ENCODE measurements around the gene RDH16.
"Not testable (repeated sequence)": the region's sequence is repeated elsewhere in the genome, so short reads cannot be mapped to it uniquely, and the experiment has no call there.

RDH16 gene

GRCh38 chr12:56927281-56927680, 30.1 kb downstream of the RDH16 start (continued):
- TF ChIP-seq CSDC2 (CRISPR knock-in tag; IDR thresholded peaks at IDR 0.05): no peak
- TF ChIP-seq ISL1 (CRISPR knock-in tag; IDR thresholded peaks at IDR 0.05): no peak
- TF ChIP-seq SNAI2 (CRISPR knock-in tag; IDR thresholded peaks at IDR 0.05): no peak
- TF ChIP-seq BACH2 (CRISPR knock-in tag; IDR thresholded peaks at IDR 0.05; ENCODE audit: borderline replicate concordance): no peak
- no peak for TF ChIP-seq TOX (CRISPR knock-in tag; IDR thresholded peaks at IDR 0.05; ENCODE audit: borderline replicate concordance)
- no peak for TF ChIP-seq ZFP3 (CRISPR knock-in tag; IDR thresholded peaks at IDR 0.05)

DNA sequence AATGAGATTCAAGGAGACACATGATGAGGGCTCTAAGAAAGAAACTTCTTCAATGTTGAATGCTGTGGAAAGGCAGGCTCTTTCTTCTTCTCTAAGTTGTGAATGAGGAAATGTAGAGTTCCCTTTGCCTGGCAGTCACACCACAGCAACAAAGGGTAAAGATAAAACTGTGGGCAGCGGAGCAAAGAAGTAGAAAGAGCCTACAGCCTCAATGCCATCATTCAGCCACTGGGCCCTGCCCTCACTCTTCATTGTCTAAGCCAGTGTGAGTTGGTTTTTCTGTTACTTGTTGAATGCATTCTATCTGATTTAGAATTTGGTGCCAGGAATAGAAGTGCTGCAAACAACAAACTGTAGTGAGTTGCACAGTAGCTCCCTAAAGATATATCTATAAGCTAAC, 35.4 kb downstream of the RDH16 start:
- no peak for ATAC-seq
- no peak for TF ChIP-seq ZC3H10 (CRISPR knock-in tag; IDR thresholded peaks at IDR 0.05)
- TF ChIP-seq, protein P1, sequence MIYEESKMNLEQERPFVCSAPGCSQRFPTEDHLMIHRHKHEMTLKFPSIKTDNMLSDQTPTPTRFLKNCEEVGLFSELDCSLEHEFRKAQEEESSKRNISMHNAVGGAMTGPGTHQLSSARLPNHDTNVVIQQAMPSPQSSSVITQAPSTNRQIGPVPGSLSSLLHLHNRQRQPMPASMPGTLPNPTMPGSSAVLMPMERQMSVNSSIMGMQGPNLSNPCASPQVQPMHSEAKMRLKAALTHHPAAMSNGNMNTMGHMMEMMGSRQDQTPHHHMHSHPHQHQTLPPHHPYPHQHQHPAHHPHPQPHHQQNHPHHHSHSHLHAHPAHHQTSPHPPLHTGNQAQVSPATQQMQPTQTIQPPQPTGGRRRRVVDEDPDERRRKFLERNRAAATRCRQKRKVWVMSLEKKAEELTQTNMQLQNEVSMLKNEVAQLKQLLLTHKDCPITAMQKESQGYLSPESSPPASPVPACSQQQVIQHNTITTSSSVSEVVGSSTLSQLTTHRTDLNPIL (CRISPR knock-in tag; IDR thresholded peaks at IDR 0.05; ENCODE audit: low read depth): no peak
- no peak for TF ChIP-seq SNAI2 (CRISPR knock-in tag; IDR thresholded peaks at IDR 0.05)
- TF ChIP-seq TCF4 (CRISPR knock-in tag; IDR thresholded peaks at IDR 0.05; ENCODE audit: borderline replicate concordance): no peak
- TF ChIP-seq ZNF8 (CRISPR knock-in tag; IDR thresholded peaks at IDR 0.05): no peak
- TF ChIP-seq ARNTL (CRISPR knock-in tag; IDR thresholded peaks at IDR 0.05; ENCODE audit: borderline replicate concordance, low read depth): no peak

DNA sequence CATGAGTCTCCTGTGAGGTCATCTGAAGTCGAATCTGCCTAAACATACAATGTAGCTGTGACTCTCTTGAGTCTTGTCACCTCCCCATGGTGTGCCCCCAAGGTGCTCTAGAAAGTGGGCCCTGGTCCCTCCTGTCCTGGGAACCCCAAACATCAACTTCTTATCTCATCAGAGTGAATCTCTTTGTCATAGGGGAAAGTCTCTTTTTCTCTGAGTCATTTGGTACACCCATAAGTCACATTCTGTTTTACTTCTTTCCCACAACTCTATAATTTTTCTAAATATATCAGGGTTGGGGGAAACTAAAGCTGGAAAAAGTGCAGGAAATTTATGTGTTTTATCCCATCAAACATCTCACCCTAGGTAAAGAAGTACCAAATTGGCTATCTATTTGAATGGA, 36.1 kb downstream of the RDH16 start:
- TF ChIP-seq ZNF565 (CRISPR knock-in tag; conservative IDR thresholded peaks at IDR 0.05; ENCODE audit: low read depth) (no peak), ZFP30 (CRISPR knock-in tag; IDR thresholded peaks at IDR 0.05) (no peak), TOX (CRISPR knock-in tag; IDR thresholded peaks at IDR 0.05; ENCODE audit: borderline replicate concordance) (no peak), ARNTL (CRISPR knock-in tag; IDR thresholded peaks at IDR 0.05; ENCODE audit: borderline replicate concordance, low read depth) (no peak), SNAI2 (CRISPR knock-in tag; IDR thresholded peaks at IDR 0.05) (no peak), ZC3H10 (CRISPR knock-in tag; IDR thresholded peaks at IDR 0.05) (no peak), ZNF70 (CRISPR knock-in tag; IDR thresholded peaks at IDR 0.05) (no peak), ZFP3 (CRISPR knock-in tag; IDR thresholded peaks at IDR 0.05) (no peak), GLIS3 (CRISPR knock-in tag; IDR thresholded peaks at IDR 0.05) (no peak), RARB (CRISPR knock-in tag; IDR thresholded peaks at IDR 0.05) (no peak), TSHZ2 (CRISPR knock-in tag; IDR thresholded peaks at IDR 0.05) (no peak), ESRRG (CRISPR knock-in tag; IDR thresholded peaks at IDR 0.05) (no peak)
- ATAC-seq: no peak

DNA sequence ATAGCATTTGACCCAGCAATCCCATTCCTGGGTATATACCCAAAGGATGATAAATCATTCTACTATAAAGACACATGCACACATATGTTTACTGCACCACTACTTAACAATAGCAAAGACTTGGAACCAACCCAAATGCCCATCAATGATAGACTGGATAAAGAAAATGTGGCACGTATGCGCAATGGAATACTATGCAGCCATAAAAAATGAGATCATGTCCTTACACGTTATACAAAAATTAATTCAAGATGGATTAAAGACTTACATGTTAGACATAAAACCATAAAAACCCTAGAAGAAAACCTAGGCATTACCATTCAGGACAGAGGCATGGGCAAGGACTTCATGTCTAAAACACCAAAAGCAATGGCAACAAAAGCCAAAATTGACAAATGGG, 39.3 kb downstream of the RDH16 start:
- ATAC-seq: not testable (repeated sequence)

- no peak for ATAC-seq
- TF ChIP-seq, protein P2, sequence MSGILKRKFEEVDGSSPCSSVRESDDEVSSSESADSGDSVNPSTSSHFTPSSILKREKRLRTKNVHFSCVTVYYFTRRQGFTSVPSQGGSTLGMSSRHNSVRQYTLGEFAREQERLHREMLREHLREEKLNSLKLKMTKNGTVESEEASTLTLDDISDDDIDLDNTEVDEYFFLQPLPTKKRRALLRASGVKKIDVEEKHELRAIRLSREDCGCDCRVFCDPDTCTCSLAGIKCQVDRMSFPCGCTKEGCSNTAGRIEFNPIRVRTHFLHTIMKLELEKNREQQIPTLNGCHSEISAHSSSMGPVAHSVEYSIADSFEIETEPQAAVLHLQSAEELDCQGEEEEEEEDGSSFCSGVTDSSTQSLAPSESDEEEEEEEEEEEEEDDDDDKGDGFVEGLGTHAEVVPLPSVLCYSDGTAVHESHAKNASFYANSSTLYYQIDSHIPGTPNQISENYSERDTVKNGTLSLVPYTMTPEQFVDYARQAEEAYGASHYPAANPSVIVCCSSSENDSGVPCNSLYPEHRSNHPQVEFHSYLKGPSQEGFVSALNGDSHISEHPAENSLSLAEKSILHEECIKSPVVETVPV (CRISPR knock-in tag; IDR thresholded peaks at IDR 0.05): no peak
- no peak for TF ChIP-seq ZFP30 (CRISPR knock-in tag; IDR thresholded peaks at IDR 0.05)
- no peak for TF ChIP-seq ESRRG (CRISPR knock-in tag; IDR thresholded peaks at IDR 0.05)
- TF ChIP-seq ZNF8 (CRISPR knock-in tag; IDR thresholded peaks at IDR 0.05): no peak
- no peak for TF ChIP-seq ARNTL (CRISPR knock-in tag; IDR thresholded peaks at IDR 0.05; ENCODE audit: borderline replicate concordance, low read depth)
- TF ChIP-seq TSHZ2 (CRISPR knock-in tag; IDR thresholded peaks at IDR 0.05): no peak
- TF ChIP-seq, protein P3, sequence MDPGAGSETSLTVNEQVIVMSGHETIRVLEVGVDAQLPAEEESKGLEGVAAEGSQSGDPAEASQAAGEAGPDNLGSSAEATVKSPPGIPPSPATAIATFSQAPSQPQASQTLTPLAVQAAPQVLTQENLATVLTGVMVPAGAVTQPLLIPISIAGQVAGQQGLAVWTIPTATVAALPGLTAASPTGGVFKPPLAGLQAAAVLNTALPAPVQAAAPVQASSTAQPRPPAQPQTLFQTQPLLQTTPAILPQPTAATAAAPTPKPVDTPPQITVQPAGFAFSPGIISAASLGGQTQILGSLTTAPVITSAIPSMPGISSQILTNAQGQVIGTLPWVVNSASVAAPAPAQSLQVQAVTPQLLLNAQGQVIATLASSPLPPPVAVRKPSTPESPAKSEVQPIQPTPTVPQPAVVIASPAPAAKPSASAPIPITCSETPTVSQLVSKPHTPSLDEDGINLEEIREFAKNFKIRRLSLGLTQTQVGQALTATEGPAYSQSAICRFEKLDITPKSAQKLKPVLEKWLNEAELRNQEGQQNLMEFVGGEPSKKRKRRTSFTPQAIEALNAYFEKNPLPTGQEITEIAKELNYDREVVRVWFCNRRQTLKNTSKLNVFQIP (CRISPR knock-in tag; IDR thresholded peaks at IDR 0.05; ENCODE audit: borderline replicate concordance, low read depth): no peak
- TF ChIP-seq RARB (CRISPR knock-in tag; IDR thresholded peaks at IDR 0.05): no peak
- TF ChIP-seq, protein P1 (CRISPR knock-in tag; IDR thresholded peaks at IDR 0.05; ENCODE audit: low read depth): no peak
- TF ChIP-seq CSDC2 (CRISPR knock-in tag; IDR thresholded peaks at IDR 0.05): no peak
- TF ChIP-seq, protein P4, sequence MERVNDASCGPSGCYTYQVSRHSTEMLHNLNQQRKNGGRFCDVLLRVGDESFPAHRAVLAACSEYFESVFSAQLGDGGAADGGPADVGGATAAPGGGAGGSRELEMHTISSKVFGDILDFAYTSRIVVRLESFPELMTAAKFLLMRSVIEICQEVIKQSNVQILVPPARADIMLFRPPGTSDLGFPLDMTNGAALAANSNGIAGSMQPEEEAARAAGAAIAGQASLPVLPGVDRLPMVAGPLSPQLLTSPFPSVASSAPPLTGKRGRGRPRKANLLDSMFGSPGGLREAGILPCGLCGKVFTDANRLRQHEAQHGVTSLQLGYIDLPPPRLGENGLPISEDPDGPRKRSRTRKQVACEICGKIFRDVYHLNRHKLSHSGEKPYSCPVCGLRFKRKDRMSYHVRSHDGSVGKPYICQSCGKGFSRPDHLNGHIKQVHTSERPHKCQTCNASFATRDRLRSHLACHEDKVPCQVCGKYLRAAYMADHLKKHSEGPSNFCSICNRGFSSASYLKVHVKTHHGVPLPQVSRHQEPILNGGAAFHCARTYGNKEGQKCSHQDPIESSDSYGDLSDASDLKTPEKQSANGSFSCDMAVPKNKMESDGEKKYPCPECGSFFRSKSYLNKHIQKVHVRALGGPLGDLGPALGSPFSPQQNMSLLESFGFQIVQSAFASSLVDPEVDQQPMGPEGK (CRISPR knock-in tag; IDR thresholded peaks at IDR 0.05; ENCODE audit: borderline replicate concordance): no peak
- TF ChIP-seq TOX (CRISPR knock-in tag; IDR thresholded peaks at IDR 0.05; ENCODE audit: borderline replicate concordance): no peak
- no peak for TF ChIP-seq ZNF565 (CRISPR knock-in tag; conservative IDR thresholded peaks at IDR 0.05; ENCODE audit: low read depth)
Observed at GRCh38 chr12:56916996-56917333, 40.4 kb downstream of the RDH16 start.
